ENCODE measurements around the gene UROD.

DNA sequence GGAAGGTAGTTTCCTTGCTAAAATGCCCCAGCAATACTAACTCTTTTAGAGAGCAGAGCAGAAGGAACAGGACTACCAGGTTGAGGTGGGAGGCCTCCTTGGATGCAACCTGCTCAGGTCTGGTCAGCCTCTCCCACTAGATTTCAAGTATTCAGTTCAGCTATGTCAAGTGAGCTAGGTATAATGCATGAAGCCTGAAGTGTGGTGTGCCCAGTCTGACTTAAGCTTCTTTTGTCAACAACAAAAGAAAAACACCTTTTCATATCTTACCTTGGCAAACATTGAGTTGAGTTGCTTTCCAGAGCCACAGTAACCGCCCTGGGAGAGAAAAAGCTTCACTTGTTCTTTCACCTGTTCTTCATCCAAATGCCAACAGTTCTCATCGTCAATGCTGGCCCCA is 47.8 kb downstream of the UROD start:
- TF ChIP-seq POLR2A (IDR thresholded peaks at IDR 0.05), result peak in 1 of 2 donors; percentile 26
- TF ChIP-seq, protein P1, sequence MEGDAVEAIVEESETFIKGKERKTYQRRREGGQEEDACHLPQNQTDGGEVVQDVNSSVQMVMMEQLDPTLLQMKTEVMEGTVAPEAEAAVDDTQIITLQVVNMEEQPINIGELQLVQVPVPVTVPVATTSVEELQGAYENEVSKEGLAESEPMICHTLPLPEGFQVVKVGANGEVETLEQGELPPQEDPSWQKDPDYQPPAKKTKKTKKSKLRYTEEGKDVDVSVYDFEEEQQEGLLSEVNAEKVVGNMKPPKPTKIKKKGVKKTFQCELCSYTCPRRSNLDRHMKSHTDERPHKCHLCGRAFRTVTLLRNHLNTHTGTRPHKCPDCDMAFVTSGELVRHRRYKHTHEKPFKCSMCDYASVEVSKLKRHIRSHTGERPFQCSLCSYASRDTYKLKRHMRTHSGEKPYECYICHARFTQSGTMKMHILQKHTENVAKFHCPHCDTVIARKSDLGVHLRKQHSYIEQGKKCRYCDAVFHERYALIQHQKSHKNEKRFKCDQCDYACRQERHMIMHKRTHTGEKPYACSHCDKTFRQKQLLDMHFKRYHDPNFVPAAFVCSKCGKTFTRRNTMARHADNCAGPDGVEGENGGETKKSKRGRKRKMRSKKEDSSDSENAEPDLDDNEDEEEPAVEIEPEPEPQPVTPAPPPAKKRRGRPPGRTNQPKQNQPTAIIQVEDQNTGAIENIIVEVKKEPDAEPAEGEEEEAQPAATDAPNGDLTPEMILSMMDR (IDR thresholded peaks at IDR 0.05), result no peak
